MM.1S (cell line): ENCODE data around the gene MFSD2B.

Experiments
- DNase-seq: peaks from one replicate; pipeline ENCODE4 v3.0.0-alpha.2; 2015
- H2AFZ ChIP-seq: fragments of 300-600 bp; sonication (generic); 2 replicates; pipeline ENCODE4 v1.6.0; 2016; ENCODE audit warnings: antibody characterized with exemption, low read length
- H3F3A ChIP-seq: fragments of 300-600 bp; sonication (generic); 2 replicates; pipeline ENCODE4 v1.6.1; 2016; ENCODE audit warnings: mild to moderate bottlenecking, antibody characterized with exemption, low read length, moderate library complexity, mixed read lengths; ENCODE audit not compliant: insufficient read depth
- H3K27ac ChIP-seq: fragments of 300-600 bp; sonication (generic); 2 replicates; pipeline ENCODE4 v1.5.1; 2016; ENCODE audit warnings: mild to moderate bottlenecking, low read length
- H3K27me3 ChIP-seq: fragments of 300-600 bp; sonication (generic); replicated peaks from 2 replicates; pipeline ENCODE4 v1.6.0; 2016; ENCODE audit warnings: low read length; ENCODE audit not compliant: insufficient read depth
- H3K36me3 ChIP-seq: fragments of 300-600 bp; sonication (generic); replicated peaks from 2 replicates; pipeline ENCODE4 v1.6.1; 2016; ENCODE audit warnings: mild to moderate bottlenecking, low read length, mixed read lengths; ENCODE audit not compliant: insufficient read depth
- H3K4me1 ChIP-seq: fragments of 300-600 bp; sonication (generic); 2 replicates; pipeline ENCODE4 v1.6.1; 2016; ENCODE audit warnings: low read length, mixed read lengths
- H3K4me2 ChIP-seq: fragments of 300-600 bp; sonication (generic); 2 replicates; pipeline ENCODE4 v1.6.0; 2016; ENCODE audit warnings: low read depth, low read length
- H3K4me3 ChIP-seq: fragments of 300-600 bp; sonication (generic); 2 replicates; pipeline ENCODE4 v1.5.1; 2016; ENCODE audit warnings: low read length, mixed read lengths
- H3K79me2 ChIP-seq: fragments of 300-600 bp; sonication (generic); 2 replicates; pipeline ENCODE4 v1.6.1; 2016; ENCODE audit warnings: mixed run types, low read length, mixed read lengths
- H3K9ac ChIP-seq: fragments of 300-600 bp; sonication (generic); 2 replicates; pipeline ENCODE4 v1.6.1; 2016; ENCODE audit warnings: low read length, mixed read lengths
- H3K9me2 ChIP-seq: fragments of 300-600 bp; sonication (generic); replicated peaks from 2 replicates; pipeline ENCODE4 v1.6.1; 2016; ENCODE audit warnings: mild to moderate bottlenecking, low read length, mixed read lengths; ENCODE audit not compliant: insufficient read depth
- H3K9me3 ChIP-seq: fragments of 300-600 bp; sonication (generic); replicated peaks from 2 replicates; pipeline ENCODE4 v1.6.1; 2016; ENCODE audit warnings: mild to moderate bottlenecking, low read length, mixed read lengths; ENCODE audit not compliant: insufficient read depth
- H4K20me1 ChIP-seq: fragments of 300-600 bp; sonication (generic); 2 replicates; pipeline ENCODE4 v1.6.1; 2016; ENCODE audit warnings: mild to moderate bottlenecking, low read length, moderate library complexity, mixed read lengths; ENCODE audit not compliant: insufficient read depth
- CTCF ChIP-seq: fragments of 300-600 bp; sonication (generic); IDR thresholded peaks from 2 replicates; pipeline ENCODE4 v1.5.1; 2016; ENCODE audit warnings: antibody characterized with exemption, low read length, mixed read lengths
- EZH2 ChIP-seq: fragments of 300-600 bp; sonication (generic); optimal IDR thresholded peaks from 2 replicates; pipeline ENCODE3; 2017; ENCODE audit warnings: low read depth, mild to moderate bottlenecking, antibody characterized with exemption, low read length, mixed read lengths
- EZH2phosphoT487 ChIP-seq: fragments of 300-600 bp; sonication (generic); IDR thresholded peaks from 2 replicates; pipeline ENCODE4 v1.6.1; 2018; ENCODE audit warnings: antibody characterized with exemption, low read length

Gene MFSD2B

GRCh38 chr2:24073816-24074215 is 63.9 kb downstream of the MFSD2B start:
- H3K9me2 ChIP-seq = no peaks in the 10 kb centered on the region
- H3K79me2 ChIP-seq = peaks cover 49% of the 10 kb centered on the region
- no peak overlapping the region for H3K27ac ChIP-seq
- no peak overlapping the region for H3K9ac ChIP-seq
- no peak overlapping the region for H3K4me2 ChIP-seq
- no peak overlapping the region for H2AFZ ChIP-seq
- H3F3A ChIP-seq = peaks cover 14% of the 10 kb centered on the region
- H4K20me1 ChIP-seq = no peaks in the 10 kb centered on the region
- no peaks in the 10 kb centered on the region for H3K36me3 ChIP-seq
- H3K27me3 ChIP-seq = no peaks in the 10 kb centered on the region
- TF ChIP-seq EZH2phosphoT487 (no peak), EZH2 (no peak), CTCF (no peak)
- H3K4me1 ChIP-seq = peaks cover 13% of the 10 kb centered on the region
- DNase-seq = no peak
- no peaks in the 10 kb centered on the region for H3K9me3 ChIP-seq
- H3K4me3 ChIP-seq = no peak overlapping the region

- Histone ChIP-seq H3K27me3 (no peaks in the 10 kb centered on the region), H2AFZ (peak overlapping the region; percentile 85; the same call in 1 of the 2 replicates), H3K9ac (peak overlapping the region; percentile 78), H3K27ac (no peak overlapping the region), H3K9me3 (no peaks in the 10 kb centered on the region), H3K79me2 (peaks cover 49% of the 10 kb centered on the region), H3K9me2 (no peaks in the 10 kb centered on the region), H3K4me1 (peaks cover 13% of the 10 kb centered on the region), H3F3A (peaks cover 14% of the 10 kb centered on the region), H3K36me3 (no peaks in the 10 kb centered on the region), H3K4me2 (peak overlapping the region; percentile 85), H3K4me3 (peak overlapping the region; percentile 86), H4K20me1 (no peaks in the 10 kb centered on the region)
- TF ChIP-seq EZH2phosphoT487 (no peak), EZH2 (no peak), CTCF (no peak)
- DNase-seq = no peak
Observed at GRCh38 chr2:24075259-24075658, 65.4 kb downstream of the MFSD2B start.
